ENCODE data around the gene NRIP2. TPM values are rescaled to one million over a fixed set of nuclear protein-coding genes. Genes with fewer than 3 reads are reported as not detected.
A peak's percentile ranks its signal among the peaks of the same experiment; 100 is the strongest.

Gene NRIP2
- total RNA-seq, 1 donor from 2014 or later: not detected

DNA sequence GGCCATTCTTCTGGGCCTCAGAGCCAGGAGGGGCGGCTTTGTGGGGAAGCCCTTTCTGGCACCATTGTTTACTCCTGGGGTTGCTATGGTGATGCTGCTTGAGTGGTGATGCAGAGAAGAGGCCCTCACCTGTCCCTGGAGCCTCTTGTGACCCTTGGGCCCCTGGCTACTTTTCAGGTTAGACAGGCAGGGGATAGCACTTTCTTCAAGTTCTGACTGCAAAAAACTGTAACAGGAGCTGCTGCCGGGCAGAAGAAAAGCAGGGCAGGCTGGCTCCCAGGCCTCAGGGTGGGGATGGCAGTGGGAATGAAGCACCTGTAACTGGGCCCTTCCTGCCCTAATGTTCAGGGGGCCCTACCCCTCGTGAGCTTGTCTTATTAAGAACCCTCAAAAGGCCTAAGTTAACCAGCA, 22.2 kb upstream of the NRIP2 start, which contains the start of gene TEX52:
TEX52 (minus strand) TSS at position 19 of the 411 bp plus-strand sequence; CDS start at position 6, 13 bp downstream.
- DNase-seq (ENCODE audit: low read depth): no peak
- TF ChIP-seq, protein P1, sequence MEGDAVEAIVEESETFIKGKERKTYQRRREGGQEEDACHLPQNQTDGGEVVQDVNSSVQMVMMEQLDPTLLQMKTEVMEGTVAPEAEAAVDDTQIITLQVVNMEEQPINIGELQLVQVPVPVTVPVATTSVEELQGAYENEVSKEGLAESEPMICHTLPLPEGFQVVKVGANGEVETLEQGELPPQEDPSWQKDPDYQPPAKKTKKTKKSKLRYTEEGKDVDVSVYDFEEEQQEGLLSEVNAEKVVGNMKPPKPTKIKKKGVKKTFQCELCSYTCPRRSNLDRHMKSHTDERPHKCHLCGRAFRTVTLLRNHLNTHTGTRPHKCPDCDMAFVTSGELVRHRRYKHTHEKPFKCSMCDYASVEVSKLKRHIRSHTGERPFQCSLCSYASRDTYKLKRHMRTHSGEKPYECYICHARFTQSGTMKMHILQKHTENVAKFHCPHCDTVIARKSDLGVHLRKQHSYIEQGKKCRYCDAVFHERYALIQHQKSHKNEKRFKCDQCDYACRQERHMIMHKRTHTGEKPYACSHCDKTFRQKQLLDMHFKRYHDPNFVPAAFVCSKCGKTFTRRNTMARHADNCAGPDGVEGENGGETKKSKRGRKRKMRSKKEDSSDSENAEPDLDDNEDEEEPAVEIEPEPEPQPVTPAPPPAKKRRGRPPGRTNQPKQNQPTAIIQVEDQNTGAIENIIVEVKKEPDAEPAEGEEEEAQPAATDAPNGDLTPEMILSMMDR (conservative IDR thresholded peaks at IDR 0.05; ENCODE audit: low read depth, low read length): no peak
- no peak within 1 kb of the TSS for H3K4me3 ChIP-seq (ENCODE audit: low read depth, low read length)

DNA sequence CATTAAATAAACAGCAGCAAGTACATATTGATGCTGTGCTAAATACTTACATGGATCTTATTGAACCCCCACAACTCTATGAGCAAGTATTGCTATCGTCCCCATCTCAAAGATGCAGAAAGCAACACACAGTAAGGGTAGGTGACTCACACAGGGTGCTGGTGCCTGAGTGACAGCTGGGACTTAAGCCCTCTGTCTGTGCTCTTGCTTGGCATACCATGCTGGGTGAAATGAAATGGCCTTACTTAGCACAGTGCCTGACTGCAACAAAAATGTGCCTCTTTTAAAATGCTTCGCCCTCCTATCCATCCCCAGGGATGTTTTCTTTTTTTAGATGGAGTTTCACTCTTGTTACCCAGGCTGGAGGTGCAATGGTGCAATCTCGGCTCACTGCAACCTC, 21.2 kb upstream of the NRIP2 start:
- no peak overlapping the region for H3K4me3 ChIP-seq (ENCODE audit: low read depth, low read length)
- TF ChIP-seq, protein P1 (conservative IDR thresholded peaks at IDR 0.05; ENCODE audit: low read depth, low read length): no peak
- no peak for DNase-seq (ENCODE audit: low read depth)

DNA sequence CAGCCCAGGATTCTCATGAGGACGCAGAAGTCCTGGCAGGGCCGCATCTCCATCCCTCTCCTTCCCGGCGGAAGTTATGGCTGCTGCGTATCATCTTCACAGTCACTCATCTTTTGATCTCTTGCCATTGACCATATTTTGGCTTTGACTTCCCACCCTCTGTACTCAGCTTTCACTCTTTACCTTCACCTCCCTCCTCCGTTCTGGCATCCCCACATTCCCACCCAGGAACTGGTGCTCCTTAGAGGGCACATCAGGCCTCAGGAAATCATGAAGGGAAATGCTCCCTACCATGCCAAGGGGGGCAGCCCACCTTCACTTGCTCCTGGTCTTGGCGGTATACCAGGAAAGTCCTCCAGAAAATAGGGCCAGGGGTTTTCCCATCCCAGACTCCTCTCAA, 20.7 kb upstream of the NRIP2 start:
- no peak for DNase-seq (ENCODE audit: low read depth)
- TF ChIP-seq, protein P1 (conservative IDR thresholded peaks at IDR 0.05; ENCODE audit: low read depth, low read length): no peak
- H3K4me3 ChIP-seq (ENCODE audit: low read depth, low read length): no peak overlapping the region

DNA sequence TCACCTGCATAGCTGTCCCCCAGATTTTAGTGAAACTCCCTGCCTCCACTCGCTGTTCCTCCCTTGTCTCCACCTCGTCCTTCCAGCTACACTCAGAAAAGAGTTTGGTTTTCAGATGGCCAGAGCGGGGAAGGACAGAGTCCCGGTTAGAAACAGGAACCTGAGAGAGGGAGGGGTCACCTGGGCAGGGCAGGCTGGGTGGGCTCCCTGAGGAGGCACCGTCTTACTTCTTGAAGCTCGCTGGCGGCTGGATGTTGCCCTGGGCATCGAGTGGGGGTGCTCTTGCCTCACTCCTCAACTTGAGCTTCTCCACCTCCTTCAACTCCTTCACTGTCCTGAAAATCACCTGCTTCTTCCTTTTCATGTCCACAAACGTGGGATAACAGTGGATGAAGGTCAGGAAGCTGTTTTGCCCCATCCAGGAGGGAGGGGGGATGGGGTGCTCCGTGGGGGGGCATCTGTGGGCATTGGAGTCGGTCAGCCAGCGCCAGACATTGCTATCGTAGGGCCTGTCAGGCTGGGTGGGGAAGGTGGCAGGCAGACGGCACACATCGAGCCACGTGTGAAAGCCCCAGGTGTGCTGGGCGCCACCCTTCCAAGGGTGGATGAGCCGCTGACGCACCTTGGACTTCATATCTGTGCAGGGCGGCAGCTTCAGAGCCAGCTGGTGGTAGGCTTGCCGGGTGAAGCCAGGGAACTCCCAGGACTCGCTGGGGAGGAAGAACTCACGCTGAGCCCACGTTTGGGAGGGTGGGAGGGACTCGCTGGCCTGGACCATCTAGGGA, 20.0 kb upstream of the NRIP2 start:
- DNase-seq (ENCODE audit: low read depth): no peak
- TF ChIP-seq, protein P1 (conservative IDR thresholded peaks at IDR 0.05; ENCODE audit: low read depth, low read length): no peak
- H3K4me3 ChIP-seq (ENCODE audit: low read depth, low read length): no peak overlapping the region

DNA sequence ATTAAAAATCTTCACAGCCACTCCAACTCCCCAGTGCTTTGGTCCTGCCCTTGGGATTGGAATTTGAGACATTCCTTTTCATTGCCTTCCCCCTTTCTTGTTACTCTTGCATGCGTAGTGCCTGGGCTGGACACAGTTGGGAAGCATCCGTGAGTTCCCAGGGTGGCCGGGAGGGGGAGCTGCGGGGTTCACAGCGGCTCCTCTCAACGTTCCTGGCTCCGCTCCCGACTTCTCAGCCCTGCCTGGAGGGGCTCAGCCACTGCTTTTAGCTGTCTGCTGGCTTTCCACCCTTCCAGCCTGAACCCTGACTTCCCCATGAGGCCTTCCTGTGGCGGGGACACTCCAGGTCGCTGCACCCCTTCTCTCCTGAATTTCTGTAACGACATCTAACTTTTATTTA, 18.8 kb upstream of the NRIP2 start:
- TF ChIP-seq, protein P1 (conservative IDR thresholded peaks at IDR 0.05; ENCODE audit: low read depth, low read length): peak; percentile 92
- no peak overlapping the region for H3K4me3 ChIP-seq (ENCODE audit: low read depth, low read length)
- no peak for DNase-seq (ENCODE audit: low read depth)

DNA sequence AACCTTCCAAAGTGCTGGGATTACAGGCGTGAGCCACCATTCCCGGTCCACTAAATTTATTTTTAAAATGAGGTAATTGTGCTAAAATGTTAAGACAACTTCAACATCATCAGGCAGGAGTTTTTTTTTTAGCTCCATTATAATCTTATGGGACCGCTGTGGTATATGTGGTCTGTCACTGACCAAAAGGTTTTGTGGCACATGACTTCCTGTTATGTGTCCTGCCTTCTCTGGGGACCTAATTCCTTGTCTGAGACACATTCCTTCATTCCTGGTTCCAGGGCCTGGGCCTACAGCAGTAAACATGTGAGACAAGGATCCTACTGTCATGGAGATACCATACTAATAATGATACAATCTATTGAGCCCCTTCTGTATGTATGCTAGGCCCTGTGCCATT, 17.1 kb upstream of the NRIP2 start:
- H3K4me3 ChIP-seq (ENCODE audit: low read depth, low read length): no peak overlapping the region
- TF ChIP-seq, protein P1 (conservative IDR thresholded peaks at IDR 0.05; ENCODE audit: low read depth, low read length): no peak
- DNase-seq (ENCODE audit: low read depth): no peak

DNA sequence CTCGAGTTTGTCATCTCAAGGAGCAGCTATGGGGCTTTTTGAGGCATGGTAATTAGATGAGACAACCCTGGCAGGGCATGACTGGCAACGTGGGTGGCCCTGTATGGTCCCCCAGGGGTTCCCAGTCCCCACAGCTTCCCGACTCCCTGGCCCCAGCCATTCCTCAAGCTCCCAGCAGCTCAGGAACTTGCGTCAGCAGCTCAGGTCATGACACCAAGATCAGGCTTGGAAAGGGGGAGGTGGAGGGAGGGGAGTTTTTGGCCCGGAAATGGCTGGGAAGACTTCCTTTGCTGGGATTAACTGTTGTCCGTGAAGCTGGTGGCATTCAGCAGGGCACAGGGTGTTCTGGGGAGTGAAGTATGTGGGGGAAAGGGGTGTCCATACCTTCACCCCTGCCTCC, 10.4 kb upstream of the NRIP2 start:
- no peak overlapping the region for H3K4me3 ChIP-seq (ENCODE audit: low read depth, low read length)
- TF ChIP-seq, protein P1 (conservative IDR thresholded peaks at IDR 0.05; ENCODE audit: low read depth, low read length): no peak
- no peak for DNase-seq (ENCODE audit: low read depth)
